ENCODE measurements around the gene EEF2K. TPM values are rescaled to one million over a fixed set of nuclear protein-coding genes. Genes with fewer than 3 reads are reported as not detected.
"Not testable (repeated sequence)": the region's sequence is repeated elsewhere in the genome, so short reads cannot be mapped to it uniquely, and the experiment has no call there.

The EEF2K gene
- total RNA-seq, 1 donor from 2014 or later = 52.7 TPM

- no peak for DNase-seq (ENCODE audit: low spot score)
Observed at GRCh38 chr16:22213236-22213635, 7.2 kb downstream of the EEF2K start.

GRCh38 chr16:22213801-22214200 lies 7.7 kb downstream of the EEF2K start:
- DNase-seq (ENCODE audit: low spot score) = no peak

GRCh38 chr16:22214402-22214801 lies 8.3 kb downstream of the EEF2K start:
- no peak for DNase-seq (ENCODE audit: low spot score)

GRCh38 chr16:22214889-22215288 lies 8.8 kb downstream of the EEF2K start:
- DNase-seq (ENCODE audit: low spot score) = no peak

GRCh38 chr16:22216191-22216831 lies 10.2 kb downstream of the EEF2K start:
- DNase-seq (ENCODE audit: low spot score) = no peak

GRCh38 chr16:22216832-22217225 lies 10.8 kb downstream of the EEF2K start:
- not testable (repeated sequence) for DNase-seq (ENCODE audit: low spot score)

- DNase-seq (ENCODE audit: low spot score) = no peak
Observed at GRCh38 chr16:22217890-22218730, 12.0 kb downstream of the EEF2K start.

- DNase-seq (ENCODE audit: low spot score) = no peak
Observed at GRCh38 chr16:22219389-22220068, 13.5 kb downstream of the EEF2K start.

GRCh38 chr16:22220069-22220440 lies 14.0 kb downstream of the EEF2K start:
- no peak for DNase-seq (ENCODE audit: low spot score)

- no peak for DNase-seq (ENCODE audit: low spot score)
Observed at GRCh38 chr16:22220714-22221113, 14.6 kb downstream of the EEF2K start.

- no peak for DNase-seq (ENCODE audit: low spot score)
Observed at GRCh38 chr16:22222006-22222405, 15.9 kb downstream of the EEF2K start.

GRCh38 chr16:22222998-22223397 lies 16.9 kb downstream of the EEF2K start:
- no peak for DNase-seq (ENCODE audit: low spot score)

GRCh38 chr16:22225060-22225459 lies 19.0 kb downstream of the EEF2K start:
- DNase-seq (ENCODE audit: low spot score) = no peak

- no peak for DNase-seq (ENCODE audit: low spot score)
Observed at GRCh38 chr16:22229889-22230288, 23.8 kb downstream of the EEF2K start.

- DNase-seq (ENCODE audit: low spot score) = peak; percentile 76
Observed at GRCh38 chr16:22232277-22233036, 26.4 kb downstream of the EEF2K start.

- DNase-seq (ENCODE audit: low spot score) = no peak
Observed at GRCh38 chr16:22233037-22233372, 26.9 kb downstream of the EEF2K start.

GRCh38 chr16:22235839-22236745 lies 30.0 kb downstream of the EEF2K start:
- DNase-seq (ENCODE audit: low spot score) = no peak

- no peak for DNase-seq (ENCODE audit: low spot score)
Observed at GRCh38 chr16:22239131-22239805, 33.2 kb downstream of the EEF2K start.

- DNase-seq (ENCODE audit: low spot score) = no peak
Observed at GRCh38 chr16:22240023-22240710, 34.1 kb downstream of the EEF2K start.

- DNase-seq (ENCODE audit: low spot score) = no peak
Observed at GRCh38 chr16:22250522-22250921, 44.4 kb downstream of the EEF2K start.
